Mucosa of gallbladder (tissue), 1 donor: Measurements from ENCODE around the gene CEP97. TPM values are rescaled to one million over a fixed set of nuclear protein-coding genes. Genes with fewer than 3 reads are reported as not detected.
"Not testable (repeated sequence)": the region's sequence is repeated elsewhere in the genome, so short reads cannot be mapped to it uniquely, and the experiment has no call there.

Experiments
- DNase-seq: peaks from one replicate; pipeline ENCODE4 v3.0.0-alpha.2; 2020; ENCODE audit warnings: low spot score
- total RNA-seq: library from RNA; stranded (reverse); gene quantifications from one replicate; pipeline ENCODE4 v1.2.1, GENCODE V29; 2021
- donor health status: DM: no; HTN: no; CAD: no.

The CEP97 gene
- total RNA-seq, 1 donor from 2014 or later, result 10.6 TPM

DNA sequence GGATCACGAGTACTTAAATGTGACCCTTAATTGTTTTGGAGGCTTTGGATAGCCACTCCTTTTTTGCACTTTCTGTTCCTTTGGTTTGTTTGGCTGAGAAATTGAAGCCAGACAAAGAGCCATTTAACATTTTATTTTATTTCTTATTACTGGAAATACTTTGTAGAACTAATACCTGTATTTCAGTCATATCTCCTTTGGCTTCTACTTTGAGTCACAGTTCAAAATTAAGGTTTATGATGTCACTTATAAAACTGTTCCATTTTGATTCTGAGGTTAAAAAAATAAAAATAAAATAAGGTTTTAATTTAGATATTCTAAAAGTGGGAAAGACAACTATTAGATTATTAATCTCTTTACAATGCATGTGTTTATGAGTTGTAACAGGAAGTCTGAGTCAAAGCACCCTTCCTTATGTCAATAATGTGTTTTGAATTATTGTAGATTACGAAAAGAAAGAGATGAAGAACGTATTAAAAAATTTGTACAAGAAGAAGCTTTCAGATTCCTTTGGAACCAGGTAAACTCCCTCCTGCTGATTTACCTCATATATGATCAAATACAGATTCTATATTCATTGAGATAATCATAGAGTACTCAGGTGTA is 37.7 kb downstream of the CEP97 start:
- DNase-seq, result no peak

GRCh38 chr3:101777745-101778281 is 53.4 kb downstream of the CEP97 start:
- DNase-seq, result not testable (repeated sequence)

DNA sequence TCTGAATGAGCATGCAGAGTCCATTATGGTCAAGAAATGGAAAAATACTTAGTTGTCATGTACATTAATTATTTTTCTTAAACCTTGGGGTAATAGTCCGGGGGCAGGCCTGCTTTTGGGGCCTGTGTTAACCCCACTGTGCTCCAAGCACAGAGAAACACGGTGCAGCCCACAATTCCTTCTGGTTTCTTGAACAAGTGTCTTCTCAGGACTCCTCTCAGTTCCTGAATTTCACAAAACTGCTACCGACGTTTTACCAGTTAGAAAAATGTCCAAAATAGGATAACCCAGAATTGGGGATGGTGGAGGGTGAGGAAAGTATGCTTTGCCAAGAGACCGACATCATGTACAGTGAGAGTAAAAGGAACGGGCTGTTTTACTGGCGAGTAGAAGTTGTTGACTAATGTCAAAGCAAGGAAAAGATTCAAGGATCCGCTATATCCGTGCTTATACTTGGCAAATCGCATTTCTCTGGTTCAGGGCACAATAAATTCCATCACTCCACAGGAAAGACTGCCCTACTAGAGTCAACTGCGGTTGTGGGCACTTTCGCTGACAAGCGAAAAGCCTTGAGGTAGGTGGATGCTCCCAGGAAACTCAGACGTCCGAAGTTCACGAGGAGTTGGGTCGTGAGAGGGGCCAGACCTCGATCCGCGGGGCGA is 54.1 kb downstream of the CEP97 start:
- DNase-seq, result no peak

DNA sequence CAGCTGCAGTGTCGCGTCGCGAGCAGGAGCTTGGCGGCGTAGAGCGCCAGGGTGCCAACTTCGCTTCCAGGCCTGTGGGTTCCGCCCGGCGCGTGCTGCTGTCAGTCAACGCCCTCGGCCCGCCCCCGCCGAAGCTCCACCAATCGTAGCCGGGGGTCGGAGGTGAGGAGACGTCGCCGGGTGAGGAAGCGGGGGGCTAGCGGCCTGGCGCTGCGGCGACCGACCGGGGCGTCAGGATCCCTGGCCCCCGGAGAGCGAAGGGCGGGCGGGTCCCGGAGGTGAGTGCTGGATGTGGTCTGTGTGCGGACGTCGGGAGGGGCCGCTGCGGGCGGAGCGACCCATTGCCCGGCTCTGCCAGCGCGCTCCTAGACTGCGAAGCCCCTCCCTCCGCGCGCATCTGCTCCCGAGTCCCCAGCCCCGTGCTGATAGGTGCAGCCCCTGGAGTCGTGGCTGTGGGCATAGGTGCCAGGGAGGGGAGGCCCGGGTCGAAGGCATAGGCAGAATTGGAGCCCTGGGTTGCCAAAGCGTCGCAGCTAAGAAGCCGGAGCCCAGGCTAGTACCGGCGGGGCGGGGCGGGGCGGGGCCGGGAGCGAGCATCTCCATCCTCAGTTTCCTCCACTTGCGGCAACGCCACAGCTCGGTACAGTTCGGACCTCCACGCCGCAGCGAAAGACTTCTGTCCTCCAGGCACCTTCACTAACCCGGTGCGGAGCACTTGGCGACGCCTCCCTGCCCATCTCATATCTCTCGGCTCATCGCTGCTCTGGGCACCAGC is 54.8 kb downstream of the CEP97 start, which contains the start of gene NXPE3:
Gene NXPE3, plus strand, starts transcription at position 165 of the 775 bp plus-strand sequence. CDS start 6,386 bp downstream, outside the sequence.
- peak; percentile 92 for DNase-seq

DNA sequence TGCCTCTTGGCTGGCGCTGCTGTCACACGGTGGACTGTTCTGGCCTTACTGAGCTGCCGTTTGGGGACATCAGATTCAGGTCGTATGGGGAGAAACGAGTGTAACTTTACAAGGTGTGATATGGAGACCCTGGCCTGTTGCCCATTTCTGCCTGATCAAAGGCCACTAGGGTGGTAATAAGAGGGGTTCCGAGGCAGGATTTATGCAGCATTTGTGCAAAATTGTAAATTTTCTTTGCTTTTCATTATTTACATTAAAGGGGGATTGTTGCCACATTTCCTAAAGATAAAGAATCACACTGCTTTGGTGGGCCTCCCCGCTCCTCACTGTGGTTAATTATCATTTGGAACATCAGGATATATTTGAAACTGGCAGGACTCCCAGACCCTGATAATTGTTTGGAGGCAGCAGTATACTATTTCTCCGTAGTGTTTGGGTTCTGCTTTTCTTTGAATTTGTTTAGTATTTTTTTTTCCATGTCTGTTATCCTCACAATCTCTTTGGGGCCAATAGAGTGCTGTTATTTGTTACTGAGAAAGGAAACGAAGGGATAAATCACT is 55.5 kb downstream of the CEP97 start:
- no peak for DNase-seq

- no peak for DNase-seq
These were observed 56.2 kb downstream of the CEP97 start for GRCh38 chr3:101780661-101781060.

DNA sequence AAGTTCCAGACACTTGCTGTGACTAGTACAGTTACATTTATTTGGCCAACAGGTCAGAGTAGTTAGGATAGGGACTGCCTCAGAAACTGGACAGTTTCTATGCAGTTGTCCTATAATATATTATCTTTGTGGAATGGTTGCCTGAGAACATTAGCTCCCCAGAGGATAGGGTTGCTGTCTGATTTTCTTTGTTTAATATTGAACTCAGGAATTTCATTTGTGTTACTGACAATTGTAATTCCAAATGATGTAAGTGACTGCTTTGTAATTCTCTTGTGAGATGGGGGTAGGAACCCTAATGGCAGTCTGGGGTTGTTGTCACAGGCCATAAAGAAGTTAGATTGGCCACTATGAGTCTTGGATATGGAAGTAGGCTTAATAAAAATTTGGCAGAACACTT is 56.8 kb downstream of the CEP97 start:
- DNase-seq, result no peak

GRCh38 chr3:101784855-101785613 is 60.6 kb downstream of the CEP97 start:
- DNase-seq, result no peak

GRCh38 chr3:101791778-101792177 is 67.4 kb downstream of the CEP97 start:
- DNase-seq, result no peak

DNA sequence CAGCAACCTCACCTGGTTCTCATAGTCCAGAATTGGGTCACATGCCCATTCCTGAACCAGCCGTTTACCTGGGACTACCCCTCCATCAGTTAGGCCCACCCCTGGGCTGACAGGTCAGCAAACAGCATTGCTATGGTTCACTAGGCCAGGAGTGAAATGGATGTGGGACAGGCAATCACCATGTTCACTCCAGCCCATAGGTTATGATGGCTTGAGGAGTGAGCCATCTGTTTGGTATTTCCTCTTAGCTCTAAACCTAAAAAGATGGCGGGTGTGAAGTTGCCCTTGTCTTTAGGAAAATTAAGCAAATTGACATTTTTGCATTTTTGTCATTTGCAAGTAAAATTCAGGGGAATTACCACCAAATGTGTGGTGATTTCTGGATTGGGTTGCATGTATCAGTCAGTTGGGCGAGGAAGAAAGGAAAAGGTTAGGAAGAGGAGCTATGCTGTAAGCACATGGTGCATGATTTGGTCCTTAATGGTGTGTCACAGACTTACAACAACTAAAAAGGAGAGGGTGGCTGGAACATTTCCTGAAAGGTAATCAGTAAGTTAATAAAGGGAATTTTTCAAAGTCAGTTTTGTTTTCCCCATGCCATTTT is 71.8 kb downstream of the CEP97 start:
- no peak for DNase-seq

DNA sequence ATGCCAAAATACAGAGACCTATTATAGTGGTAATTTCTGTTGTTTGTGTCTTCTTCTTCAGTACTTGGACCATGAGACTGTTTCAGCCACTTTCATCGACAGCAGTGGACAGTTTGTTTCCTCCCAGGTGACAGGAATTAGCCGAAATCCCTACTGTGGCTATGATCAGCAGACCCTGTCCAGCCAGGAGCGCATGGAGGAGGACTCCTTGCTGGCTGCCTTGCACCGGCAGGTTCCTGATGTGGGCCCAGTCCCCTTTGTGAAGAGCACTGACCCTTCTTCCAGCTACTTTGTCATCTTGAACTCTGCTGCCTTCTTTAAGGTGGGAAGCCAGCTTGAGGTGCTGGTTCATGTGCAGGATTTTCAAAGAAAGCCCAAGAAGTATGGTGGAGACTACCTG is 76.8 kb downstream of the CEP97 start:
- no peak for DNase-seq

DNA sequence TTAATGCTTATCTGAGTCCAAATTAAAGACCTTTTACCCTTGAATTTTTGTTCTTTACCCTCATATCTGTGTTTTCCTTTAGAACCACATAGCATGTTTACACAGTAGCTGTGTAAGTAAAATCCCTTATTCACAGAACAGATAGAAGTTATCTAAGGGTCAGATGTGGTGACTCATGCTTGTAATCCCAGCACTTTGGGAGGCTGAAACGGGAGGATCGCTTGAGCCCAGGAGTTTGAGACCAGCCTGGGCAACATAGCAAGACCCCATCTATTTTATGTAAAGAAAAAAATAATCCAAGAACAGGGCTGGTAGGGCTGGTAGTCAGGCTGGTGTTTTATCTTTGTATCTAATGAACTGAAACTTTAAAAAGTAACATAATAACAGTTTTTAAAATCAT is 77.8 kb downstream of the CEP97 start:
- no peak for DNase-seq

DNA sequence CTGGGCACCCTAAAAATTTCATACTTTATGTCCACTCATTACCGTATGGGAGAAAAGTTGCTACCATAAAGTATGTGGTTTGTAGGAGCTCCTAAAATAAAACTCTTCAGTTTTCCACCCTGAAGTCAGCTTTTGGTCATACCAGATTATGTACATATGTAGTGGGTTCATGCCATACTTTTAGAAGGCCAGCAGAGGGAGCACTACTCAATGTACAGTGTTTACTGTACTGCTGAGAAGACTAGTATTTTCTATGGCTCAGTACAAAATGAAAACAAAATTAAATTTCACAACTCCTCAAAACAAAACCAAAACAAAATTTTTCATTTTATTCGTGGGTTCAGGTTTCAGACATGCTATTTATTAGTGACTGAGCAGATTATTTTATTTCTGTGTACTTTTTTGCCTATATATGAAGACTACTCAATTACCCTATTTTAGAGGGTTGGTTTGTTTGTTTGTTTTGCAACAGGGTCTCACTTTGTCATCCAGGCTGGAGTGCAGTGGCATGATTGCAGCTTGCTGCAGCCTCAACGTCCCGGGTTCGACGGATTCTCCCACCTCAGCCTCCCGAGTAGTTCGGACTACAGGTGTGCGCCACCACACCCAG is 78.9 kb downstream of the CEP97 start:
- DNase-seq, result peak; percentile 78

GRCh38 chr3:101803939-101804338 is 79.5 kb downstream of the CEP97 start:
- DNase-seq, result no peak

DNA sequence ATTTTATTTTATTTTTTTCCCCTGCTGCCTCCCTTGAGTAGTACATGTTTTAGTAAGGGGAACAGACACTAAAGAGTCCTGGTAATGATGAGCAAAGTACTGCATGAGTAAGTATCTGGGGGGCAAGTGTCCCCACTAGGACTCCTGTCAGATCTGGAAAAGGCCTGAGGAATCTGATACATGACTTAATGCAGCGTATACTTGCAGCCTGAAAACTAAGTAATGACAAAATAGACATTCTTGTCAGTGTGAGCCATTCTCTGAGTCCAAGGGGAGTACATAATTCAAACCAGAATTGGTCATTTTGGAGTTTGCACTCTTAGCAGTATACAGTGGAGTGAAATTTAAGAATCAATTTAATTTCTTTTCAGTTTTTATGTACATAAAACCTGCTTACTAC is 82.1 kb downstream of the CEP97 start:
- no peak for DNase-seq

DNA sequence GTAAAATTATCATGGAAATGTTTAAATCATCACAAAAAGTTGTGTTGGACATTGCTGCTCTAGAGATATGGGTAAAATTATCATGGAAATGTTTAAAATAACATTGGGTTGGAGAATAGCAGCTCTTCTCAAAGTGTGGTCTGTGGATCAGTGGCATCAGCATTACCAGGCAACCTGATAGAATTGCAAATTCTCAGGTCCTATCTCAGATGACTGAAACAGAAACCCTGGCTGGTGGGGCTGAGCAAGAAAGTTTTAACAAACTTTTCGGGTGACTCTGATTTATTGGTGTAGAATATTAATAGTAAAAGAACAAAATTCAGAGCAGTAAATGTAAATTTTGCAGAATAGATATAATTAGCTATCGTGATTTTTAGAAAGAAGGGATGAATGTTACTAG is 83.5 kb downstream of the CEP97 start:
- no peak for DNase-seq

- peak; percentile 44 for DNase-seq
These were observed 85.0 kb downstream of the CEP97 start for GRCh38 chr3:101809178-101810021.

- no peak for DNase-seq
These were observed 85.6 kb downstream of the CEP97 start for GRCh38 chr3:101810022-101810418.

DNA sequence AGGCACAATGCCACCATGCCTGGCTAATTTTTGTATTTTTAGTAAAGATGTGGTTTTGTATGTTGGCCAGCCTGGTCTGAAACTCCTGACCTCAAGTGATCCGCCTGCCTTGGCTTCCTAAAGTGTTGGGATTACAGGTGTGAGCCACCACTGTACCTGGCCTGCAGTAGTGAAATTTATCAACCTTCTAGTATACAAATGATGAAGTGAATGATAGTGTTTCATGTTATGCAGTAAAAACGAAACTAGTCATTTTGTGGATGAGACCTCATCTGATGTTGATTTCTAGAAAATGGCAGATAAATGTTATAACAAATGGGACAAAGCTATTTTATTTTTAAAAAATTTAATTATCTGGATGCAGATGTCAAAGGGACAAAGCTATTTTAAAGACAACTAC is 87.5 kb downstream of the CEP97 start:
- DNase-seq, result no peak

DNA sequence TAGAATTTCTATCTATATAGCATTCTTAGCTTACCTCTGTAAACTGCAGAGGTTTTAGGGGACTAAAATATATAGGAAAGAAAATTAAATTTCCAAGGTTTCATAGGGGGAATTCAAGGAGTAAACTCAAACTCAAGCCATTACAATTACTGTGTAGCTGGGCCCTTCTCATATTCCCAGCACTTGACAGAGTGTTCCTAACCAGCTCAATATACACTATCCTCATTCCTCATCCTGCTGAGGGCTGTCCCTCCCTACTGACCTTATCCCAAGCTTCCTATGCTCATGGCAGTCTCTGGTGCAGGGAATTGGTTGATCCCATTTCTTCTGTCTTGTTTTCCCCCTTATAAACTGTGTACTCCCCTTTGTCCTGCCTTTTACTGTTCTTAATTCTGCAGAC is 88.5 kb downstream of the CEP97 start:
- no peak for DNase-seq
